Measurements from ENCODE around the gene CYBRD1.
A peak's percentile ranks its signal among the peaks of the same experiment; 100 is the strongest.

The CYBRD1 gene

DNA sequence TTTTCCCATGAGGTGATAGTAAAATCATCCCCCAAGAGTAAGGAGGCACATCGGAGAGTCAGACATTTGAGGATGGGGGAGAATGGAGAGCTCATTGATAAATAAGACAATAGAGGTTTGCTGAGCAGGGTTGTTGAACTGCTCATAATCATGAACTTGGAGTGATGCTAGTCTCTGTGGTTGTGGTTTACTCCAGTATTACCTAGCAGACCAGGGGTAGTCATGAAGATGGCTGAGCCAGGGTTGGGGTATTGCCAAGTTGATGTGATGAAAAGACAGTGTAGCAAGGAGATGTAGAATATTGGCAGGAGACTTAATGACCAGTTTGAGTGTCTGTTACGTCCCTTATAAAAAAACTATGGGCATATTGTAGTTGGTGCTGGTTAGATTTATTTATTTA is 25.4 kb downstream of the CYBRD1 start:
- Histone ChIP-seq H2AFZ (ENCODE audit: low read depth, low read length) (no peak overlapping the region), H3K36me3 (ENCODE audit: insufficient read depth, low read length) (peaks cover 3% of the 10 kb centered on the region), H3K4me1 (ENCODE audit: insufficient read depth, low read length) (no peaks in the 10 kb centered on the region), H3K4me3 (ENCODE audit: low read length) (no peak overlapping the region), H3K9me3 (ENCODE audit: low read length) (no peaks in the 10 kb centered on the region), H3K27me3 (ENCODE audit: insufficient read depth, low read length) (no peaks in the 10 kb centered on the region)

DNA sequence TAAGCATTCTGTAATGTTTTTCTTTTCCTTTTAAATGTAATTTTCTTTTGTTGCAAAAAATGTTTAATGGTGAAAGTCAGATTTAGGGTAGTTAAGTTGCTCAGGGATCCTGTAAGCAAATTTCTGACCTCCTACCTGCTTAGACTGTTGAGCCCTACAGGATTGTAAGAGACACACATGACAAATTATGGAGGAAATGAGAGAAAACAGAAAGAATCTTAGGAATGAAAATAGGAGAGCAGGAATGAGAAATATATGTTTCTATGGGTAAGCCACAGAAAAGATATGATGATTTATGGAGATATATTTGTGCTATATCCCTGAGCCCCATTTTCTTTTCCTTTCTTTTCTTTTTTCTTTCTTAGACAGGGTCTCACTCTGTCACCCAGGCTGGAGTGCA is 28.3 kb downstream of the CYBRD1 start:
- Histone ChIP-seq H3K4me3 (ENCODE audit: low read length) (no peak overlapping the region), H3K27me3 (ENCODE audit: insufficient read depth, low read length) (no peaks in the 10 kb centered on the region), H3K36me3 (ENCODE audit: insufficient read depth, low read length) (peaks cover 3% of the 10 kb centered on the region), H2AFZ (ENCODE audit: low read depth, low read length) (no peak overlapping the region), H3K4me1 (ENCODE audit: insufficient read depth, low read length) (no peaks in the 10 kb centered on the region), H3K9me3 (ENCODE audit: low read length) (no peaks in the 10 kb centered on the region)

DNA sequence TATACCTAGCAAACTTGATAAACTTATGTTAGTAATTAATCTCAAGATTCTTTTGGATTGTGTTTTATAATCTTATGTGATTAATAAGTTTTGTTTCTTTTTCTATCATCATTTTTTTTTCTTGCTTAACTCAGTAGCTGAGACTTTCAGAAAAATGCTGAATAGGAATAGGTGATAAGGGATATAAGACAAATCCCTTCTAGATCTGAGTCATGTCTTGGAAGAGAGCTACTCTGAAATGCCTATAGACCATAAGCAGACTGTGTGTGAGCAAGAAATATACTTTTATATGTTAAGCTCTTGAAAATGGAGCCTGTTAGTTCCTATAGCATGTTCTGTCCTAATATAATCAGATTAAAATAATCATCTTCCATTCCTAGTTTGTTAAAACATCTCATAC is 29.6 kb downstream of the CYBRD1 start:
- Histone ChIP-seq H3K4me3 (ENCODE audit: low read length) (no peak overlapping the region), H3K4me1 (ENCODE audit: insufficient read depth, low read length) (no peaks in the 10 kb centered on the region), H2AFZ (ENCODE audit: low read depth, low read length) (no peak overlapping the region), H3K27me3 (ENCODE audit: insufficient read depth, low read length) (no peaks in the 10 kb centered on the region), H3K9me3 (ENCODE audit: low read length) (no peaks in the 10 kb centered on the region), H3K36me3 (ENCODE audit: insufficient read depth, low read length) (peaks cover 4% of the 10 kb centered on the region)

DNA sequence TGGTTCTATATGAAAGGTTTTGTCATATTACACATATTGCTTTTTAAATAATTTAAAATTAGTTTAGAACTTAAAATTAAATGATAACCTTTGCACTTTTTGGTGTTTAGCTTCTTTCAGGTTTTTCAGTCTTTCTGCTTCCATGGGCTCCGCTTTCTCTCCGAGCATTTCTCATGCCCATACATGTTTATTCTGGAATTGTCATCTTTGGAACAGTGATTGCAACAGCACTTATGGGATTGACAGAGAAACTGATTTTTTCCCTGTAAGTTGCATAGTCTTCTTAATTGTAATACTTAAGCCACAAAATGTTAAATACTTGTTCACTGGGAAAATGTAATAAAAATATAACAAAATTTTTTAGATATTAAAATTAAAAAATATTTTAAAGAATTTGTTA is 31.0 kb downstream of the CYBRD1 start:
- H3K36me3 ChIP-seq (ENCODE audit: insufficient read depth, low read length): peaks cover 4% of the 10 kb centered on the region
- H3K4me1 ChIP-seq (ENCODE audit: insufficient read depth, low read length): peaks cover 7% of the 10 kb centered on the region
- H2AFZ ChIP-seq (ENCODE audit: low read depth, low read length): no peak overlapping the region
- H3K27me3 ChIP-seq (ENCODE audit: insufficient read depth, low read length): no peaks in the 10 kb centered on the region
- H3K4me3 ChIP-seq (ENCODE audit: low read length): no peak overlapping the region
- no peaks in the 10 kb centered on the region for H3K9me3 ChIP-seq (ENCODE audit: low read length)

DNA sequence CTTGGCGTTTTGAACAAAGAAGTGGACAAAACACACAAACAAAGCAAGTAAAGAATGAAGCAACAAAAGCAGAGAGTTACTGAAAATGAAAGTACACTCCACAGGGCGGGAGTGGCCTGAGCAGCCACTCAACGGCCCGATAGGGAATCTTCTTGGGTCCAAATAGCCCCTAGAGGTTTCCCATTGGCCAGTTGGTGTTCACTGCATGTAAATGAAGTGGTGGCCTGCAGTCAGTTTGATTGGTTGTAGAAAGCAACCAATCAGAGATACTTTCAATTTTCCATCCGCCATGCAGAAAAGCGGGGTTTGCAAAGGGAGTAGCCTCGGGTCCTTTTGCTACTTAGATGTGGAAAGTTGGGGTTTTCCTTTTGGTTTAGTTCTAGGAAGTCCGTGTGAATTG is 31.6 kb downstream of the CYBRD1 start:
- Histone ChIP-seq H3K4me3 (ENCODE audit: low read length) (no peak overlapping the region), H3K36me3 (ENCODE audit: insufficient read depth, low read length) (peaks cover 4% of the 10 kb centered on the region), H3K27me3 (ENCODE audit: insufficient read depth, low read length) (no peaks in the 10 kb centered on the region), H3K9me3 (ENCODE audit: low read length) (no peaks in the 10 kb centered on the region), H3K4me1 (ENCODE audit: insufficient read depth, low read length) (peaks cover 7% of the 10 kb centered on the region), H2AFZ (ENCODE audit: low read depth, low read length) (no peak overlapping the region)

DNA sequence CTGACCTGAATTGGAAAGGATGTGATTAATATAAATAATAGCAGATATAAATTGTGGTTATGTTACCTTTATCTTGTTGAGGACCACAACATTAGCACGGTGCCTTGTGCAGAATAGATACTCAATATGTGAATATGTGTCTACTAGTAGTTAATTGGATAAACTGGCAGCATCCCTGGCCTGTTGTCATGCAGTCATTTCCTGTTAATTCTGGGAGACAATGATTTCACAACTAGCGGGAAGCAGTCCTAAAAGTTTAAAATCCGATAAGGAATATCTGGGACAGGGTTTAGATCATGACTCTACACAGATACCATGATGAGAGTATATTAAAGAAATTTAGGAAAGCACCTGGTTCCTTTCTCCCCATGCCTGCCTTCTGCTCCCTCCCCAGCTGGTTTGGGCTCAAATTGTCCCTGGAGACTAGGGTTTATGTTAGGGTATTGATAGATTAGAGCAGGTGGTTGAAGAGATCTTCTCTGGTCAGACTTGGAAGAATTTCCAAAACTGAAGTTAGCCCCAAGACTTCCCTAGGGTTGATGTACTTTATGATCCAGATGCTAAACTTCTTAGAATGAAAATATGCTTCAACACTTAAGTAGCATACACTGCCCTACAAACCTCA is 32.8 kb downstream of the CYBRD1 start:
- no peaks in the 10 kb centered on the region for H3K9me3 ChIP-seq (ENCODE audit: low read length)
- H2AFZ ChIP-seq (ENCODE audit: low read depth, low read length): no peak overlapping the region
- H3K4me1 ChIP-seq (ENCODE audit: insufficient read depth, low read length): peaks cover 7% of the 10 kb centered on the region
- H3K4me3 ChIP-seq (ENCODE audit: low read length): no peak overlapping the region
- H3K27me3 ChIP-seq (ENCODE audit: insufficient read depth, low read length): no peaks in the 10 kb centered on the region
- peaks cover 4% of the 10 kb centered on the region for H3K36me3 ChIP-seq (ENCODE audit: insufficient read depth, low read length)

DNA sequence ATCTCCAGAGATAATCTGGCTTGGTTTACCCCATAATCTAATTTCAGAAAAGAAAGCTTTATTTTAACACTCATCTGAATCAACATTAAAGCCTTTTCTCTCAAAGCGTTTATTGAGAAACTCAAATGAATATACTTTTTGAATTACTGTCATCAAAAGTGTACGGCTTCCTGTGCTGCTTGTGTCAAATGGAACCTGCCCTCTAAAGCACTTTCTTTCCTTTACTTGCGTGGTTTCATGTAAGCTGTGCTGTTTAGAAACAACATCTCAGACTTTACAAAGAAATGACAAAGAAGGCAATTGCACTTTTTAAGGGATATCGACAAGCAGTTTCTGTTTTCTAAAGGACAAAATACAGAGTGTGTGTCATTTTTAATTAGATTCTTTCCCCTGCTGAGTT is 35.1 kb downstream of the CYBRD1 start:
- H3K36me3 ChIP-seq (ENCODE audit: insufficient read depth, low read length): peaks cover 4% of the 10 kb centered on the region
- H3K4me3 ChIP-seq (ENCODE audit: low read length): no peak overlapping the region
- H3K9me3 ChIP-seq (ENCODE audit: low read length): no peaks in the 10 kb centered on the region
- H3K4me1 ChIP-seq (ENCODE audit: insufficient read depth, low read length): peaks cover 7% of the 10 kb centered on the region
- H2AFZ ChIP-seq (ENCODE audit: low read depth, low read length): no peak overlapping the region
- H3K27me3 ChIP-seq (ENCODE audit: insufficient read depth, low read length): no peaks in the 10 kb centered on the region

DNA sequence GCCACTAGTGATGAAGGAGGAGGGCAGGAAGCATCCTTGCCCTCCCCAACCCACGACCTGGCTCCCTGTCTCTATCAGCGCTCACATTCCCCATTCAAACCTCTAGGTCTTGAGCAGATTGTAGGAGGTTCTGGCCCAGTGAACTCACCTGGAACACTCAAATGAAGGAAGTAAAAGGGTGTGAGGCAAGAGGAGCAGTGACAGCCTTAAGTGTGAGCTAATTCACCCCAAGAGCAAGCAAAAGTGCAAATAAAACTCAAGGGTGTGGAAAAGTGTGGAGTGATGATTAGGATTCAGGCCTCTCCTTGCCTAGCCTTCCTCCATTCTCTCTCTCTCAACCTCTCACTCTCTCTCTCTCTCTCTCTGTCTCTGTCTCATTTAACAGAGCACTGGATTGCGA is 41.0 kb downstream of the CYBRD1 start:
- Histone ChIP-seq H3K4me1 (ENCODE audit: insufficient read depth, low read length) (no peaks in the 10 kb centered on the region), H3K27me3 (ENCODE audit: insufficient read depth, low read length) (no peaks in the 10 kb centered on the region), H3K4me3 (ENCODE audit: low read length) (no peak overlapping the region), H3K9me3 (ENCODE audit: low read length) (no peaks in the 10 kb centered on the region), H3K36me3 (ENCODE audit: insufficient read depth, low read length) (no peaks in the 10 kb centered on the region), H2AFZ (ENCODE audit: low read depth, low read length) (no peak overlapping the region)

DNA sequence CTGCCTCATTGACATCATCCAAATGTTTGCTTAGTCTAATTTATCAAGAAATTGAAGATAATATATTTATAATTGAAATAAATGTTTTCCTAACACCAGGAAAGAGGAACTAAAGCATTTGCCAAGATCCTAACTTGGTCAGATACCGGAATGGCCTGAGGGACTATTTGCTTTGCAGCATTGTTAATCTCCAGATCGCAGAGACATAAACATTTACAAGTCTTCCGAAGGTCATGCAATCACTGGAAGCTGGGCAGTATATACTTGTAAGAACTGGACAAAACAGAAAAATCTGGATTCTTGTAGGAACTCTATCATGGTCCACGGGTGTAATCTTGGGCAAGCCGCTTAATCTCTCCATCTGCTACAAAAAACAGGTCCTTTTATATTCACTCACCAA is 42.2 kb downstream of the CYBRD1 start:
- no peak overlapping the region for H3K4me3 ChIP-seq (ENCODE audit: low read length)
- H3K9me3 ChIP-seq (ENCODE audit: low read length): no peaks in the 10 kb centered on the region
- H3K36me3 ChIP-seq (ENCODE audit: insufficient read depth, low read length): no peaks in the 10 kb centered on the region
- no peaks in the 10 kb centered on the region for H3K4me1 ChIP-seq (ENCODE audit: insufficient read depth, low read length)
- no peak overlapping the region for H2AFZ ChIP-seq (ENCODE audit: low read depth, low read length)
- no peaks in the 10 kb centered on the region for H3K27me3 ChIP-seq (ENCODE audit: insufficient read depth, low read length)

DNA sequence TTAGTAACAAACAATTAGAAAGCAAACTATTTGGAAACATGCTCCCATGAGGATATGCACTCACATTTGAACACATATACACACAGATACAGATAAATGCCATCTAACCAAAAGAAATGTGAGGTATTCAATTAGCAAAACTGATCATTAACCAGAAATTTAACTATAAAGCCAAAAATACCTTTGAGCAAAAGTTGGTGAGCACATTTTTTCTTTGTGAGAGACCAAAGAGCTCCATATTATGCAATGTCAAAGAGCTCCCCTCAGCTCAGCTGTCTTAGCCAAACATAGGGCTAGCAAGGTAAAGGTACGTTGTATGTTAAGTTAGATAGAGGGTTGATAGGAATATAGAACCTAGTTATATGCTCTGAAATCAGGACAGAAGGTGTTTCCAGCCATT is 43.8 kb downstream of the CYBRD1 start:
- Histone ChIP-seq H3K36me3 (ENCODE audit: insufficient read depth, low read length) (no peaks in the 10 kb centered on the region), H2AFZ (ENCODE audit: low read depth, low read length) (no peak overlapping the region), H3K4me3 (ENCODE audit: low read length) (no peak overlapping the region), H3K4me1 (ENCODE audit: insufficient read depth, low read length) (no peaks in the 10 kb centered on the region), H3K9me3 (ENCODE audit: low read length) (no peaks in the 10 kb centered on the region), H3K27me3 (ENCODE audit: insufficient read depth, low read length) (no peaks in the 10 kb centered on the region)

DNA sequence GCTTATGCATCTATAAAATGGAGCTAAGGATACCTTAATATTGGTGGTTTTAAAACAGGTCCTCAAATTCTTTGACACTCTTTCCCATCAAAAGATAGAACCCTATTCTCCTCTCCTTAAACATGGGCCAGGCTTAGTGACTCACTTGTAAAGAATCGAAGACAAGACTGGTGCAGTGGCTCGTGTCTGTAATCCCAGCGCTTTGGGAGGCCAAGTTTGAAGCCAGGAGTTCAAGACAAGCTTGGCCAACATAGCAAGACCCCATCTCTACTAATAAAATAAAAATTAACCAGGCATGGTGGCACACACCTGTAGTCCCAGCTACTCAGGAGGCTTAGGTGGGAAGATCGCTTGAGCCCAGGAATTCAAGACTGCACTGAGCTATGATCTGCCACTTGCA is 44.5 kb downstream of the CYBRD1 start:
- Histone ChIP-seq H3K4me3 (ENCODE audit: low read length) (no peak overlapping the region), H2AFZ (ENCODE audit: low read depth, low read length) (no peak overlapping the region), H3K27me3 (ENCODE audit: insufficient read depth, low read length) (peaks cover 3% of the 10 kb centered on the region), H3K9me3 (ENCODE audit: low read length) (no peaks in the 10 kb centered on the region), H3K4me1 (ENCODE audit: insufficient read depth, low read length) (no peaks in the 10 kb centered on the region), H3K36me3 (ENCODE audit: insufficient read depth, low read length) (no peaks in the 10 kb centered on the region)

DNA sequence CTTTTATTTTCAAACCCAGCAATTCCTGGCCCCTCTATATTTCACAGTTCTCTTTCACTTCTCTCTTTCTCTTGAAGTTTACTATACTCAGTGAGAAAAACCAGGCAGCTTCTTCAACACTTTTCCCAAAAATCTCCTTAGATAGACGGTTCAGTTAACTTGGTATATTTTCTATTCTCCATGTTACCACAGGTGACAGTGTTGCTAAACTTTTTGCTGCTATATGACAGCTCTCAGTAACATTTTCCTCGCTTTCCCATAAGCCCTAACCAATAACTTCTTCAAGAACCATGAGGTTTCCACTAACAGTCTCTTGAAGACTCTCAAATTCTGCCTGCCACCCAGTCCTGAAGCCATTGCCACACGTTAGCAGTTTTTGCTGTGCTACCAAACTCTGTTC is 45.8 kb downstream of the CYBRD1 start:
- H3K27me3 ChIP-seq (ENCODE audit: insufficient read depth, low read length): peaks cover 11% of the 10 kb centered on the region
- H3K4me1 ChIP-seq (ENCODE audit: insufficient read depth, low read length): no peaks in the 10 kb centered on the region
- H2AFZ ChIP-seq (ENCODE audit: low read depth, low read length): no peak overlapping the region
- H3K9me3 ChIP-seq (ENCODE audit: low read length): no peaks in the 10 kb centered on the region
- no peaks in the 10 kb centered on the region for H3K36me3 ChIP-seq (ENCODE audit: insufficient read depth, low read length)
- no peak overlapping the region for H3K4me3 ChIP-seq (ENCODE audit: low read length)

DNA sequence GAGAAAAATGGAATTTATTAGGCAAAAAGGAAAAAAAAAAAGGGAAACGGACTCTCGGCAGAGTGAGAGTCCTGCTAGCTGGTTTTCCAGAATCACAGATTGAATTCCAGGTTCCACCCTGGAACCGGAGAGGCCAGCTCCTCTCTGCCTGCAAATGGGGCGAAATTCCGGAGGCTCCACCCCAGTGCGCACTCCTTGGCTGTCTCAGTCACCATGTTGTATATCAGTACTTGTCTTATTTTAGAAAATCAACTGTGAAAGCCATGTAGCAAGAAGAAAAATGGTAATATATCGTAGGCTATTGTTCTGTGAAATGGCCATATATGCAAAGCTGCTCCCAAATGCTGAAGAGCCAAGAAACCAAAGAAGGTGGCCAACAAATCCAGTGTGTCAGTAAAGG is 49.4 kb downstream of the CYBRD1 start:
- Histone ChIP-seq H2AFZ (ENCODE audit: low read depth, low read length) (no peak overlapping the region), H3K4me1 (ENCODE audit: insufficient read depth, low read length) (no peaks in the 10 kb centered on the region), H3K4me3 (ENCODE audit: low read length) (no peak overlapping the region), H3K36me3 (ENCODE audit: insufficient read depth, low read length) (no peaks in the 10 kb centered on the region), H3K27me3 (ENCODE audit: insufficient read depth, low read length) (peaks cover 11% of the 10 kb centered on the region), H3K9me3 (ENCODE audit: low read length) (no peaks in the 10 kb centered on the region)

DNA sequence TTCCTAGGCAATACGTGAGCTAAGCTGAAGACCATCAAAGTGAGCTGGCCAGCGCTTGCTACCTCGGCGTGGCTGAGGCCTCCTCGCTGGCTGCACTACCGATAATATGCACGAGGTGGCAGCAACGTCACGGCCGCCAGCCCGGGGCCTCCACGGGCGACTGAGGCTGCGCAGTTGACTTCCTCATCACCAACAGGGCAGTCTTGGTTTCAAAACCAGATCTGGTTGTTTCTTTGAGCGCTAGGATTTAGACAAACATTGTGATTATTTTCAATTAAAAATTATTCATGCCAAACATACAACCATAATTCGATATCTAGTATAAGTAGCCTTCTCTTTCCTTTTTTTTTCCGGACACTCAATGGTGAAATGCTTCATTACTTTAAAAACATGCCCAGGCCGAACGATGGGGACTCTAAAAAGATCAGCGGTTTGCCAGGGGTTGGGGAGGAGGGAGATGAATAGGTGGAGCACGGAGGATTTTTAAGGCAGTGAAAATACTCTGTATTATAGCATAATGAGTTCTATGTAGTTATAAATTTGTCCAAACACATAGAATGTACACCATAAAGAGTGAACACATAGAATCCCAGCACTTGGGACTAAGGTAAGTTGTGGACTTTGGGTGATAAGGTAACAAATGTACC is 52.0 kb downstream of the CYBRD1 start:
- peaks cover 11% of the 10 kb centered on the region for H3K27me3 ChIP-seq (ENCODE audit: insufficient read depth, low read length)
- H2AFZ ChIP-seq (ENCODE audit: low read depth, low read length): peak overlapping the region; percentile 97
- H3K4me3 ChIP-seq (ENCODE audit: low read length): peak overlapping the region; percentile 31
- no peaks in the 10 kb centered on the region for H3K4me1 ChIP-seq (ENCODE audit: insufficient read depth, low read length)
- no peaks in the 10 kb centered on the region for H3K9me3 ChIP-seq (ENCODE audit: low read length)
- H3K36me3 ChIP-seq (ENCODE audit: insufficient read depth, low read length): no peaks in the 10 kb centered on the region
